Measurements from ENCODE around the gene SLC39A9. TPM values are rescaled to one million over a fixed set of nuclear protein-coding genes. Genes with fewer than 3 reads are reported as not detected.
A peak's percentile ranks its signal among the peaks of the same experiment; 100 is the strongest.

SLC39A9 gene
- total RNA-seq, 1 donor from 2014 or later: 17.2 TPM

GRCh38 chr14:69483765-69484443 is 85.4 kb downstream of the SLC39A9 start:
- Histone ChIP-seq H3K27ac (replicated peaks) (no peak overlapping the region), H3K36me3 (no peaks in the 10 kb centered on the region), H3K4me1 (peaks cover 18% of the 10 kb centered on the region), H3K27me3 (ENCODE audit: low read depth) (peaks cover 73% of the 10 kb centered on the region), H3K9me3 (replicated peaks) (no peaks in the 10 kb centered on the region), H3K4me3 (peak overlapping the region; percentile 65)
- TF ChIP-seq, protein P1, sequence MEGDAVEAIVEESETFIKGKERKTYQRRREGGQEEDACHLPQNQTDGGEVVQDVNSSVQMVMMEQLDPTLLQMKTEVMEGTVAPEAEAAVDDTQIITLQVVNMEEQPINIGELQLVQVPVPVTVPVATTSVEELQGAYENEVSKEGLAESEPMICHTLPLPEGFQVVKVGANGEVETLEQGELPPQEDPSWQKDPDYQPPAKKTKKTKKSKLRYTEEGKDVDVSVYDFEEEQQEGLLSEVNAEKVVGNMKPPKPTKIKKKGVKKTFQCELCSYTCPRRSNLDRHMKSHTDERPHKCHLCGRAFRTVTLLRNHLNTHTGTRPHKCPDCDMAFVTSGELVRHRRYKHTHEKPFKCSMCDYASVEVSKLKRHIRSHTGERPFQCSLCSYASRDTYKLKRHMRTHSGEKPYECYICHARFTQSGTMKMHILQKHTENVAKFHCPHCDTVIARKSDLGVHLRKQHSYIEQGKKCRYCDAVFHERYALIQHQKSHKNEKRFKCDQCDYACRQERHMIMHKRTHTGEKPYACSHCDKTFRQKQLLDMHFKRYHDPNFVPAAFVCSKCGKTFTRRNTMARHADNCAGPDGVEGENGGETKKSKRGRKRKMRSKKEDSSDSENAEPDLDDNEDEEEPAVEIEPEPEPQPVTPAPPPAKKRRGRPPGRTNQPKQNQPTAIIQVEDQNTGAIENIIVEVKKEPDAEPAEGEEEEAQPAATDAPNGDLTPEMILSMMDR (IDR thresholded peaks at IDR 0.05; ENCODE audit: borderline replicate concordance): no peak
- intact Hi-C loops (cut with micrococcal nuclease): no loop called here
- DNase-seq: no peak

DNA sequence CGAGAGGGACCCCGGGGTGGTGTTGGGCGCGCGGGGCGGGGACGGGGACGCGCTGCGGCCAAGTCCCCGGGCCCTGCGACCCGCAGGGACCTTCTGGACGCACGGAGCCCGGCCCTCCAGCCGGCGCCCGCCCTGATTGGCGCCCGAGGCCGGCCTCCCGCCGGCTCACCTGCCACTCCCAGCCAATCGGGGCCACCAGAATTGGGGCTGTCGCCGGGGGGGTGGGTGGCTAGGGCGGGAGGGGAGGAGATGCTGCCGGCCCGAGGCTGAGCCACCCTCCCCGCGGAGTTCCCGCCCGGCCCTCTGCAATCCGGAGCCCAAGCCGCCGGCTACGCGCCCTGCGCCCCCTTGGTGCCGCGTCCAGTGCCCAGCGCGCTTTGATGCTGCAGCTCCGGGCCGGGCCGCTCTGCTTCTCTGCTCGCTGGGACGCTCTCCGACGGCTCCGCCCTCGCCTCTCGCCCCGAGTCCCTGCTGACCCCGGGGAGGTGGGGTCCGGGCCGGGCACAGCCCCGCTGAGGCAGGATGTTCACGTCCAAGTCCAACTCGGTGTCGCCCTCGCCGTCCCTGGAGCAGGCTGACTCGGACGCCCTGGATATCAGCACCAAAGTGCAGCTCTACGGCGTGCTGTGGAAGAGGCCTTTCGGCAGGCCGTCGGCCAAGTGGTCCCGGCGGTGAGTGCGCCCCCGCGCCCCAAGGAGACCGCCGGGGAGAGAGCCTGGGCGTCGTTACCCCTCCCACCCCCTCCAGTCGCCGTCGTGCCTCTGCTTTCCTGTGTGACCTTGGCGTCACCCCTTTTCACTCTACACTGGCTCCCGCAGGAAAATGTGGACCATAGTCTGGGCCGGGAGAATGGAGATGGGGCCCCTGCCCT is 86.2 kb downstream of the SLC39A9 start, which contains the start of gene PLEKHD1:
Gene PLEKHD1, plus strand, starts transcription at position 285 of the 871 bp plus-strand sequence. Its CDS starts 238 bp downstream, at position 523.
- TF ChIP-seq, protein P1 (IDR thresholded peaks at IDR 0.05; ENCODE audit: borderline replicate concordance): no peak
- Histone ChIP-seq H3K27me3 (ENCODE audit: low read depth) (peaks cover 71% of the 10 kb centered on the region), H3K36me3 (no peaks in the 10 kb centered on the region), H3K4me1 (peaks cover 18% of the 10 kb centered on the region), H3K4me3 (peak within 1 kb of the TSS; percentile 65), H3K27ac (replicated peaks) (no peak within 1 kb of the TSS), H3K9me3 (replicated peaks) (no peaks in the 10 kb centered on the region)
- DNase-seq: no peak
- intact Hi-C loops (cut with micrococcal nuclease): no loop called here

GRCh38 chr14:69485315-69485660 is 86.8 kb downstream of the SLC39A9 start:
- Histone ChIP-seq H3K36me3 (no peaks in the 10 kb centered on the region), H3K9me3 (replicated peaks) (no peaks in the 10 kb centered on the region), H3K27me3 (ENCODE audit: low read depth) (peaks cover 69% of the 10 kb centered on the region), H3K4me1 (peaks cover 18% of the 10 kb centered on the region), H3K4me3 (peak overlapping the region; percentile 65), H3K27ac (replicated peaks) (no peak overlapping the region)
- no peak for DNase-seq
- intact Hi-C loops (cut with micrococcal nuclease): no loop called here
- TF ChIP-seq, protein P1 (IDR thresholded peaks at IDR 0.05; ENCODE audit: borderline replicate concordance): no peak

- peaks cover 65% of the 10 kb centered on the region for H3K27me3 ChIP-seq (ENCODE audit: low read depth)
- H3K4me1 ChIP-seq: peaks cover 18% of the 10 kb centered on the region
- DNase-seq: no peak
- no peaks in the 10 kb centered on the region for H3K36me3 ChIP-seq
- H3K27ac ChIP-seq (replicated peaks): no peak overlapping the region
- no peaks in the 10 kb centered on the region for H3K9me3 ChIP-seq (replicated peaks)
- no peak overlapping the region for H3K4me3 ChIP-seq
- intact Hi-C loops (cut with micrococcal nuclease): no loop called here
- TF ChIP-seq, protein P1 (IDR thresholded peaks at IDR 0.05; ENCODE audit: borderline replicate concordance): no peak
Measured at GRCh38 chr14:69485701-69486100, 87.2 kb downstream of the SLC39A9 start.

DNA sequence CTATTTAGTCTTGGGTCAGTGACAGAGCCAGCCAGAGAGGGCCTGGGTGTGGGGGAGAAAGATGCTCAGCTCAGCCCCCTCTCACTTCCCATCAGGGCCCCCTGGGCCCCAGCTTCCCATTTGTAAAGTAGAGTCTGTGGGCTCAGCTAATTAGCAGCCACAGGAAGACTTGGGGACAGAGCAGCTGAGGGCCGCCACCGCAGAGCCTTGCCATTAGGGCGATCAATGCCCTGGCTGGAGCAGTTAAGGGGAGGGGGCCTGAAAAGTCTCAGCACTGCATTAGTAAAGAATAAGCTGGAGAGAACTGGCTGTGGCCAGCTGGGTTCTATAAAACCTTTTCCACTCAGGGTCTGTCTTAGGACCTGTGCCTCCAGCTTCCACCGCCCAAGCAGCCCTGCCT is 88.7 kb downstream of the SLC39A9 start:
- peaks cover 53% of the 10 kb centered on the region for H3K27me3 ChIP-seq (ENCODE audit: low read depth)
- peaks cover 18% of the 10 kb centered on the region for H3K4me1 ChIP-seq
- DNase-seq: no peak
- intact Hi-C loops (cut with micrococcal nuclease): no loop called here
- H3K4me3 ChIP-seq: no peak overlapping the region
- H3K36me3 ChIP-seq: no peaks in the 10 kb centered on the region
- no peak overlapping the region for H3K27ac ChIP-seq (replicated peaks)
- TF ChIP-seq, protein P1 (IDR thresholded peaks at IDR 0.05; ENCODE audit: borderline replicate concordance): no peak
- H3K9me3 ChIP-seq (replicated peaks): no peaks in the 10 kb centered on the region
